GM06990 (cell line): ENCODE measurements around the gene LRRC3.

Source experiments
- DNase-seq: peaks from one replicate; pipeline ENCODE4 v3.0.0-alpha.2; 2011; ENCODE audit not compliant: insufficient read length; ENCODE audit errors: extremely low read depth
- H3K27me3 ChIP-seq: replicated peaks from 2 replicates; pipeline ENCODE4 v1.6.0; 2011; ENCODE audit warnings: low read length; ENCODE audit not compliant: control insufficient read depth, insufficient read depth
- H3K36me3 ChIP-seq: 2 replicates; pipeline ENCODE4 v1.5.1; 2011; ENCODE audit warnings: low read length; ENCODE audit not compliant: control insufficient read depth, insufficient read depth
- H3K4me3 ChIP-seq: replicated peaks from 2 replicates; pipeline ENCODE4 v1.5.1; 2011; ENCODE audit warnings: low read depth, mild to moderate bottlenecking, control low read depth, low read length
- CTCF ChIP-seq: IDR thresholded peaks from 2 replicates; pipeline ENCODE4 v1.5.1; 2011; ENCODE audit warnings: low read length, control low read depth, mild to moderate bottlenecking, inconsistent platforms; ENCODE audit not compliant: insufficient read depth, poor library complexity, severe bottlenecking

LRRC3 gene

GRCh38 chr21:44471341-44471740 is 16.0 kb downstream of the LRRC3 start:
- H3K27me3 ChIP-seq = no peaks in the 10 kb centered on the region; the same call in none of the 2 replicates
- H3K4me3 ChIP-seq = no peak overlapping the region
- DNase-seq = no peak
- no peak for TF ChIP-seq CTCF
- no peaks in the 10 kb centered on the region for H3K36me3 ChIP-seq

GRCh38 chr21:44471996-44472395 is 16.7 kb downstream of the LRRC3 start:
- no peaks in the 10 kb centered on the region for H3K36me3 ChIP-seq
- TF ChIP-seq CTCF = no peak
- no peaks in the 10 kb centered on the region; the same call in none of the 2 replicates for H3K27me3 ChIP-seq
- no peak for DNase-seq
- no peak overlapping the region for H3K4me3 ChIP-seq

- no peak for TF ChIP-seq CTCF
- no peaks in the 10 kb centered on the region; the same call in none of the 2 replicates for H3K27me3 ChIP-seq
These were observed 18.7 kb downstream of the LRRC3 start for GRCh38 chr21:44473915-44474555.

GRCh38 chr21:44475266-44475845 is 20.0 kb downstream of the LRRC3 start:
- Histone ChIP-seq H3K27me3 (no peaks in the 10 kb centered on the region; the same call in none of the 2 replicates), H3K4me3 (no peak overlapping the region), H3K36me3 (no peaks in the 10 kb centered on the region)
- DNase-seq = no peak
- no peak for TF ChIP-seq CTCF

More at GRCh38 chr21:44473915-44474555, 18.7 kb downstream of the LRRC3 start:
- Histone ChIP-seq H3K36me3 (no peaks in the 10 kb centered on the region), H3K4me3 (no peak overlapping the region)
- no peak for DNase-seq

- H3K36me3 ChIP-seq = no peaks in the 10 kb centered on the region
- no peak overlapping the region for H3K4me3 ChIP-seq
- DNase-seq = no peak
- no peak for TF ChIP-seq CTCF
- no peaks in the 10 kb centered on the region; the same call in none of the 2 replicates for H3K27me3 ChIP-seq
These were observed 21.8 kb downstream of the LRRC3 start for GRCh38 chr21:44477131-44477530.
